Liver (tissue), 3 donors: Measurements from ENCODE around the gene BLVRA.

ENCODE experiments used
- ATF3 ChIP-seq: IDR thresholded peaks from 2 replicates; pipeline ENCODE4 v1.6.1; 2016; ENCODE audit warnings: antibody characterized with exemption
- CTCF ChIP-seq: fragments of 150-350 bp; IDR thresholded peaks from 2 replicates; pipeline ENCODE4 v1.5.1; 2017; ENCODE audit warnings: improper control_type of control experiment, low read depth, low read length; ENCODE audit not compliant: missing input control
- EGR1 ChIP-seq, 2 donors: IDR thresholded peaks; 2 replicates each; pipeline ENCODE4 v1.6.1; 2016 to 2018; ENCODE audit warnings: antibody characterized with exemption in 2 of 2, low read depth in 2 of 2
- FOXA2 ChIP-seq: IDR thresholded peaks from 2 replicates; pipeline ENCODE4 v1.6.1; 2016; ENCODE audit warnings: antibody characterized with exemption
- GABPA ChIP-seq, 2 donors: IDR thresholded peaks in 1 of 2; conservative IDR thresholded peaks in 1 of 2; 2 replicates each; pipeline ENCODE4 v1.6.1; 2016; ENCODE audit warnings: antibody characterized with exemption in 2 of 2, mild to moderate bottlenecking in 1 of 2, moderate library complexity in 1 of 2
- JUND ChIP-seq, 2 donors: IDR thresholded peaks; 2 replicates each; pipeline ENCODE4 v1.6.1; 2016; ENCODE audit warnings: antibody characterized with exemption in 2 of 2
- MAX ChIP-seq: IDR thresholded peaks from 2 replicates; pipeline ENCODE4 v1.6.1; 2016; ENCODE audit warnings: antibody characterized with exemption
- NR2F2 ChIP-seq: IDR thresholded peaks from 2 replicates; pipeline ENCODE4 v1.6.1; 2016; ENCODE audit warnings: antibody characterized with exemption
- RAD21 ChIP-seq, 2 donors: IDR thresholded peaks; 2 replicates each; pipeline ENCODE4 v1.6.1; 2016; ENCODE audit warnings: antibody characterized with exemption in 2 of 2, mild to moderate bottlenecking in 2 of 2
- REST ChIP-seq: IDR thresholded peaks from 2 replicates; pipeline ENCODE4 v1.6.1; 2016; ENCODE audit warnings: antibody characterized with exemption, mild to moderate bottlenecking
- SP1 ChIP-seq: IDR thresholded peaks from 2 replicates; pipeline ENCODE4 v1.6.1; 2018; ENCODE audit warnings: antibody characterized with exemption, mild to moderate bottlenecking
- TAF1 ChIP-seq: conservative IDR thresholded peaks from 2 replicates; pipeline ENCODE4 v1.6.1; 2016; ENCODE audit warnings: antibody characterized with exemption, mild to moderate bottlenecking
- YY1 ChIP-seq: IDR thresholded peaks from 2 replicates; pipeline ENCODE4 v1.6.1; 2016; ENCODE audit warnings: antibody characterized with exemption, mild to moderate bottlenecking
- ZBTB33 ChIP-seq: IDR thresholded peaks from 2 replicates; pipeline ENCODE4 v1.6.1; 2016; ENCODE audit warnings: antibody characterized with exemption
- donor health status: healthy.
- donor health status: healthy.

GRCh38 chr7:43815373-43815772 is 56.9 kb downstream of the BLVRA start:
- no peak for TF ChIP-seq TAF1
- no peak for TF ChIP-seq CTCF
- no peak for TF ChIP-seq YY1
- no peak for TF ChIP-seq REST
- no peak for TF ChIP-seq RAD21 (IDR thresholded peaks at IDR 0.05)
- TF ChIP-seq NR2F2, result no peak
- no peak for TF ChIP-seq GABPA (IDR thresholded peaks at IDR 0.05 in 1 of 2, conservative IDR thresholded peaks at IDR 0.05 in 1 of 2)
- no peak for TF ChIP-seq ATF3
- no peak for TF ChIP-seq SP1
- no peak for TF ChIP-seq MAX
- TF ChIP-seq ZBTB33, result no peak
- no peak for TF ChIP-seq FOXA2
- no peak for TF ChIP-seq JUND (IDR thresholded peaks at IDR 0.05)
- TF ChIP-seq EGR1 (IDR thresholded peaks at IDR 0.05; ENCODE audit: low read depth in 2 of 2), result no peak
